ENCODE measurements around the gene GMPR.

Gene GMPR

DNA sequence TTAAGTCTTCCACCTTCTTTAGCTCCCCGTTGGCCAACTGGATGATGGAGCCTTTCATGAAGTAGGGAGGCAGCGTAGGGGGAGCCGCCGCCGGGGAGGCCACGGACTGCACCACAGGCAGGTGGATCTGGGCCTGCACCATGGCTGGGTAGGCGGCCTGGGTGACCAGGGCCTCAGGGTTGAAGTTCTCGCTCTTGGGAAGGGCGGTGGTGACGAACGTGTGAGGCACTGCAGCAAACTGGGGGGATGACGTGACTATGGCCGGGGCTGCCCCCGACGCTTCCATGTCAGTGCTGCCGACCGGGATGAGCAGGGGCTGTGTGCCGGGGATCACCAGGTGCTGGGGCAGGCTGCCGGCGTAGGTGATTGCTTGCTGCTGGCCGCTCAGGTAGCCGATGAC is 88.1 kb downstream of the GMPR start:
- no peak for DNase-seq (ENCODE audit: extremely low read depth, low read depth)
- H3K4me3 ChIP-seq (replicated peaks; ENCODE audit: low read depth, low read length), result no peak overlapping the region
- TF ChIP-seq CTCF (IDR thresholded peaks at IDR 0.05; ENCODE audit: low read depth, low read length, missing control alignments), result no peak

DNA sequence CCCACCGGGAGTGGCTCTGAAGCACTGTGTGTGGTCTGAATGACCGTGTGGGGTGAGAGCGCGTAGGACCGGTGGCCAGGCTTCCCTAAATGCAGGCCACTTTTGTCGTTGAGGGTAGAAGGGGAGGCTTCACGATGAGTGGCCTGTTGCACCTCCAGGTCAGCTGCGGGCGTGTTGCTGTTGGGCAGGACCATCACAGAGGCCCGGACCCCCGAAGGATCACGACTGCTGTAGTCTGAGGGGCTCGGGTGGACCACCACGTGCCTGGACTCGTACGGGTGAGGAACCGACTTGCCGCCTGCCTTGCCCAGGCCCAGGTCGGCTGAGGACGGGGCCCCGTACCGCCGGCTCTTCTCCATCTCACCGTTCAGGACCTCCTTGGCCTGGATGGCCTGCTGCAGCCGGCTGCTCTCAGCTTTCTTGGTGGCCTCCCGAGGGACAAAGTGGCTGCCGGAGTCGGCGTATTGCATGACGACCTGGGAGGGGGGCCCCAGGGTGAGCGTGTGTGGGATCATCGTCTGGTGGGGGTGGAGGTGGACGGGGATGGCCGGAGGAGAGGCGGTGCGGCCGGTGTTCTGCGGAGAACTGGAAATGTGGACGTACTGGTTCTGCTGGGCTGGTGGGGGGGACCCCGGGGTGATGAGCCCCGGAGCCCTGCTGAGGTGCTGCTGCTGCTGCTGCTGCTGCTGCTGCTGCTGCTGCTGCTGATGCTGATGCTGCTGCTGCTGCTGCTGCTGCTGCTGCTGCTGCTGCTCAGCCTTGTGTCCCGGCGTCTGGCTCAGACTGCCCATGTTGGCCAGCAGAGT is 88.8 kb downstream of the GMPR start:
- no peak for TF ChIP-seq CTCF (IDR thresholded peaks at IDR 0.05; ENCODE audit: low read depth, low read length, missing control alignments)
- no peak overlapping the region for H3K4me3 ChIP-seq (replicated peaks; ENCODE audit: low read depth, low read length)
- no peak for DNase-seq (ENCODE audit: extremely low read depth, low read depth)

DNA sequence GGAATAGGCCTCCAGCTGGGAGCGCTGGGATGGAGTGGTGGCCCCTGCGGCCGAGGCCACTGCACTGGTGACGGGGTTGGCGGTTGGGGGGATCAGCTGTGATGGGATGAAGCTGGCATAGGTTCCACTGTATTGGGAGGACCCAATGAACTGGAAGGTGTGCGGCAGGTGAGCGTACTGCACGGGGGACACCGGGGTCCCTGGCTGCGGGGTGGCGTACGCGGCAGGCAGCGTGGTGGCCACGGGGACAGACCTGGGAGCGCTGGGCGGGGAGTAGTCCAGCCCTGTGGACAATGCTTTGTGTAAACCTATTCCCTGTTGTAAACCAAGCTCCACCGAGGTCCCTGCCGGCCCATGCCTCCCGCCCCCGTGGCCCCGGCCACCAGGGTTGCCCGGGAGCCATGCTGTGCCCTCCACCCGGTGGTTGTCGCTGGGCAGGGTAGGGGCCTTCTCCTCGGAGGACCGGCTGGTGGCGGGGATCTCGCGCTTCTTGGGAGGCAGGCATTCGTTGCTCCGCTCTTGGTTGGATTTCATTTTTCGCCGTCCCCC is 89.5 kb downstream of the GMPR start:
- no peak for TF ChIP-seq CTCF (IDR thresholded peaks at IDR 0.05; ENCODE audit: low read depth, low read length, missing control alignments)

DNA sequence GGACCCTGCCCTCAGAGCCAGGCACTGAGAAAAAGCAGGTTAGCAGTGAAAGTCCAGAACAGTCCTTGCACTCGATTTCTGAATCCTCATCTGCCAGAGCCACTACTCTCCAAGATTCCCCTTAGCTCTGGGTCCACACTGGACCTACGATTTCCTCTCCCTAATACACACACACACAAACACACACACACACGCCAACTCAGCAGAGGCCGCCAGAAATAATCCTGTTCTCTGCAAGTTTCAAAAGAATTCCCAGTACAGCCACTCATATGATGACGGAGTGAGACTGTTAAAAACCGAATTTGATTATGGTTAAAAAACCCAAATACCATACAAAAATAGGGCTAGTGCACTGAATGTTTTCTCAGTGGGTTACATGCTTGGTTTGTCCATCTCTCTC is 90.8 kb downstream of the GMPR start:
- no peak overlapping the region for H3K4me3 ChIP-seq (replicated peaks; ENCODE audit: low read depth, low read length)
- no peak for TF ChIP-seq CTCF (IDR thresholded peaks at IDR 0.05; ENCODE audit: low read depth, low read length, missing control alignments)
- no peak for DNase-seq (ENCODE audit: extremely low read depth, low read depth)

More for the DNA sequence above, 89.5 kb downstream of the GMPR start:
- H3K4me3 ChIP-seq (replicated peaks; ENCODE audit: low read depth, low read length), result no peak overlapping the region
- no peak for DNase-seq (ENCODE audit: extremely low read depth, low read depth)

DNA sequence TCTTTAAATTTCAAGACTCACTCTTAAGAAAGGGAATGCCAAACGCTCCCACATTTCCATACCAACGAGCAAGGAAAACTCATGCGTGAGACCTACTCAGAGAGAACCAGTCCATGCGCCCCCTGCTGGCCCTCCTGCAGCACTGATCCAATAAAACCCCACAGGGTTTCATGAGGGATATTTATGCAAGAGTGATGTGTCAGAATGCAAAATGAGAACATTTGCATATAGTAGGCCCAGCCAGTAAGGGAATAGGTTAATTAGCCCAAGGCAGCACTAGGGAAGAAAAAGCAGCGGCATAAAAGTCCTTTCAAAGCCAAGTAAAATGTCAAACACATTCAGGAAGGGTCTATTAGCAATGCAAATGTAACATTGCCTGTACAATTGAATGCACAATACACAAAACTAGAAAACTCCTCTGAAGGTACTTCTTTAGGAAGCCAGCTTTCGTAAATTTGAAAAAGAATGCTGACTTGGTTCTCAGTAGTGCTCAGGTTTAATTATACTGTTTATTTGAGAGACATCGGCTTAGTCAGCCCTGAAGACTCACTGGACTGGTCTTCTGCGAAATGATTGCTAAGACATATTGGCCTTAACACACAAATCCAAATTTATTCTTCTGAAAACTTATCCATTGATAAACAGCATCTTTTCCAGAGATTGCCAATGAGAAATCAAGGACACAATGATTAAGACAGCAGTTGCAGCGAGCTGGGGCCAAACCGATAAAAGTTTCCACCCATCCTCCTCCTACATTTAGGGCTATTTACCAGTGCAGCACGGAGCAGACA is 93.2 kb downstream of the GMPR start:
- no peak overlapping the region for H3K4me3 ChIP-seq (replicated peaks; ENCODE audit: low read depth, low read length)
- DNase-seq (ENCODE audit: extremely low read depth, low read depth), result no peak
- TF ChIP-seq CTCF (IDR thresholded peaks at IDR 0.05; ENCODE audit: low read depth, low read length, missing control alignments), result peak; percentile 96

GRCh38 chr6:16332175-16332542 is 93.8 kb downstream of the GMPR start:
- DNase-seq (ENCODE audit: extremely low read depth, low read depth), result no peak
- peak; percentile 89 for TF ChIP-seq CTCF (IDR thresholded peaks at IDR 0.05; ENCODE audit: low read depth, low read length, missing control alignments)
- H3K4me3 ChIP-seq (replicated peaks; ENCODE audit: low read depth, low read length), result no peak overlapping the region
